HCT116 (cell line): ENCODE data around the gene HDHD2. TPM values are rescaled to one million over a fixed set of nuclear protein-coding genes. Genes with fewer than 3 reads are reported as not detected.

ENCODE experiments used
- ATAC-seq: fragments of 200-7000 bp; cut with Tn5 transposase; 2 replicates; pipeline ENCODE4 v1.9.1; 2020; ENCODE audit warnings: mild to moderate bottlenecking, moderate library complexity
- BruUV-seq: library from RNA; stranded (reverse); fragments of 400-500 nt; replicated peaks from 2 replicates; lab custom pipeline; 2021; lab: Mats Ljungman, UMichigan
- CTCF ChIA-PET: fragments of 300-600 bp; sonication (Branson Sonifier 250); formaldehyde crosslinking; loops from one replicate; lab custom pipeline; 2021; ENCODE audit warnings: antibody characterized with exemption; lab: Charles Lee
- POLR2A ChIA-PET: fragments of 300-600, 350-600 bp; sonication (Branson Sonifier 250); formaldehyde crosslinking; loops from one replicate; lab custom pipeline; 2021; ENCODE audit warnings: antibody characterized with exemption; lab: Charles Lee
- RAD21 ChIA-PET, 2 experiments: fragments of 300-600 bp; sonication (Branson Sonifier 250); formaldehyde crosslinking; loops; one replicate each; lab custom pipeline; 2023; ENCODE audit warnings: low total read pairs in 2 of 2; ENCODE audit not compliant: uncharacterized antibody in 2 of 2, unreplicated experiment in 2 of 2, low non-redundant PET in 1 of 2; lab: Charles Lee
- DNase-seq: peaks from one replicate; pipeline ENCODE4 v3.0.0-alpha.2; 2010; ENCODE audit warnings: low read depth, low spot score
- H2AFZ ChIP-seq: fragments of 200-600 bp; shearing (Covaris generic), sonication (generic); 2 replicates; pipeline ENCODE4 v1.6.1; 2017; ENCODE audit warnings: low read depth, mixed run types, mixed read lengths, antibody characterized with exemption, low read length; ENCODE audit not compliant: poor library complexity, severe bottlenecking
- H3K27ac ChIP-seq: 2 replicates; pipeline ENCODE4 v1.5.1; 2012; ENCODE audit warnings: low read depth, low read length
- H3K27me3 ChIP-seq: fragments of 200-600 bp; sonication (generic); 2 replicates; pipeline ENCODE4 v1.6.1; 2016; ENCODE audit warnings: mixed run types, low read length, mixed read lengths; ENCODE audit not compliant: insufficient read depth
- H3K36me3 ChIP-seq, 2 experiments: fragments of 200-500 bp in 1 of 2; fragments of 200-600 bp in 1 of 2; sonication (Bioruptor generic) in 1 of 2; sonication (generic) in 1 of 2; 2 replicates each; pipeline versions ENCODE4 v1.5.1 to v1.6.1; 2014 to 2016; ENCODE audit warnings: low read length in 2 of 2, inconsistent platforms in 1 of 2, mixed read lengths in 1 of 2, mixed run types in 1 of 2; ENCODE audit not compliant: insufficient read depth in 2 of 2, control insufficient read depth in 1 of 2
- H3K4me1 ChIP-seq, 2 experiments: fragments of 200-600 bp in 1 of 2; sonication (generic) in 1 of 2; 2 replicates each; pipeline versions ENCODE4 v1.5.1 to v1.6.1; 2012 to 2017; ENCODE audit warnings: low read length in 2 of 2, inconsistent platforms in 1 of 2, mild to moderate bottlenecking in 1 of 2, mixed read lengths in 1 of 2, mixed run types in 1 of 2, moderate library complexity in 1 of 2; ENCODE audit not compliant: insufficient read depth in 2 of 2, control insufficient read depth in 1 of 2
- H3K4me2 ChIP-seq: fragments of 200-600 bp; sonication (generic); 2 replicates; pipeline ENCODE4 v1.6.1; 2017; ENCODE audit warnings: mixed run types, low read length, mixed read lengths
- H3K4me3 ChIP-seq, 2 experiments: fragments of 200-600 bp in 1 of 2; sonication (generic) in 1 of 2; replicated peaks in 1 of 2; 2 replicates each; pipeline ENCODE4 v1.5.1; 2011 to 2016; ENCODE audit warnings: low read length in 2 of 2, control low read depth in 1 of 2, low read depth in 1 of 2, mild to moderate bottlenecking in 1 of 2, mixed read lengths in 1 of 2, mixed run types in 1 of 2
- H3K79me2 ChIP-seq: fragments of 200-600 bp; sonication (generic); 2 replicates; pipeline ENCODE4 v1.6.1; 2017; ENCODE audit warnings: mild to moderate bottlenecking, mixed run types, low read length, moderate library complexity, mixed read lengths; ENCODE audit not compliant: insufficient read depth
- H3K9ac ChIP-seq: fragments of 200-600 bp; sonication (generic); 2 replicates; pipeline ENCODE4 v1.6.1; 2016; ENCODE audit warnings: low read length, mixed read lengths
- H3K9me2 ChIP-seq: fragments of 200-600 bp; sonication (generic), shearing (Covaris generic); 2 replicates; pipeline ENCODE4 v1.6.1; 2017; ENCODE audit warnings: mixed run types, mild to moderate bottlenecking, moderate library complexity; ENCODE audit not compliant: insufficient read depth
- H3K9me3 ChIP-seq, 2 experiments: fragments of 200-500 bp in 1 of 2; fragments of 200-600 bp in 1 of 2; sonication (Bioruptor generic) in 1 of 2; sonication (generic) in 1 of 2; 2 replicates each; pipeline ENCODE4 v1.6.1; 2014 to 2017; ENCODE audit warnings: low read length in 2 of 2, mixed read lengths in 2 of 2, inconsistent platforms in 1 of 2, low read depth in 1 of 2, mild to moderate bottlenecking in 1 of 2, mixed run types in 1 of 2, moderate library complexity in 1 of 2; ENCODE audit not compliant: control insufficient read depth in 1 of 2, insufficient read depth in 1 of 2
- H4K20me1 ChIP-seq: fragments of 200-600 bp; sonication (generic), shearing (Covaris generic); 2 replicates; pipeline ENCODE4 v1.6.1; 2017; ENCODE audit warnings: mixed run types, mild to moderate bottlenecking, moderate library complexity; ENCODE audit not compliant: insufficient read depth
- CBX3 ChIP-seq: IDR thresholded peaks from 2 replicates; pipeline ENCODE4 v1.6.1; 2012; ENCODE audit warnings: low read depth
- CEBPB ChIP-seq: IDR thresholded peaks from 2 replicates; pipeline ENCODE4 v1.6.1; 2012; ENCODE audit warnings: low read depth
- CTCF ChIP-seq, 3 experiments: fragments of 200-600 bp in 1 of 3; sonication (generic) in 1 of 3; IDR thresholded peaks in 2 of 3; conservative IDR thresholded peaks in 1 of 3; 2 replicates each; pipeline ENCODE4 v1.5.1; 2012 to 2017; ENCODE audit warnings: low read depth in 2 of 3, low read length in 2 of 3, antibody characterized with exemption in 1 of 3, borderline replicate concordance in 1 of 3, control low read depth in 1 of 3, mild to moderate bottlenecking in 1 of 3, mixed read lengths in 1 of 3, mixed run types in 1 of 3, moderate library complexity in 1 of 3; ENCODE audit not compliant: insufficient read depth in 1 of 3
- ELF1 ChIP-seq: IDR thresholded peaks from 2 replicates; pipeline ENCODE4 v1.6.1; 2012; ENCODE audit warnings: low read depth, borderline replicate concordance
- JUND ChIP-seq: IDR thresholded peaks from 2 replicates; pipeline ENCODE4 v1.6.1; 2012
- MAX ChIP-seq: IDR thresholded peaks from 2 replicates; pipeline ENCODE4 v1.6.1; 2012
- POLR2A ChIP-seq: IDR thresholded peaks from 2 replicates; pipeline ENCODE4 v1.7.0; 2011; ENCODE audit warnings: borderline replicate concordance; ENCODE audit not compliant: insufficient read depth, insufficient read length; ENCODE audit errors: extremely low read depth
- POLR2AphosphoS5 ChIP-seq: IDR thresholded peaks from 2 replicates; pipeline ENCODE4 v1.6.1; 2011; ENCODE audit warnings: mild to moderate bottlenecking, low read depth, low read length, moderate library complexity
- REST ChIP-seq: IDR thresholded peaks from 2 replicates; pipeline ENCODE4 v1.6.1; 2012; ENCODE audit warnings: low read depth
- SP1 ChIP-seq: IDR thresholded peaks from 2 replicates; pipeline ENCODE4 v1.6.1; 2012; ENCODE audit warnings: low read depth
- SRF ChIP-seq: IDR thresholded peaks from 2 replicates; pipeline ENCODE4 v1.6.1; 2012; ENCODE audit warnings: low read depth
- TCF7L2 ChIP-seq: IDR thresholded peaks from 2 replicates; pipeline ENCODE4 v1.7.0; 2011; ENCODE audit warnings: borderline replicate concordance, inconsistent platforms; ENCODE audit not compliant: insufficient read depth, insufficient read length; ENCODE audit errors: extremely low read depth
- YY1 ChIP-seq: IDR thresholded peaks from 2 replicates; pipeline ENCODE4 v1.6.1; 2011; ENCODE audit warnings: low read length, low read depth, moderate library complexity, mild to moderate bottlenecking; ENCODE audit not compliant: insufficient replicate concordance; ENCODE audit errors: extremely low read depth
- ZFX ChIP-seq: fragments of 450-650 bp; IDR thresholded peaks from 2 replicates; pipeline ENCODE4 v1.6.1; 2017
- intact Hi-C: fragments of 100-400 bp; cut with micrococcal nuclease; formaldehyde crosslinking; loops from 2 replicates; pipeline ENCODE4 v1.10.0; 2022
- total RNA-seq: library from RNA; stranded (reverse); gene quantifications from one replicate; pipeline ENCODE4 v1.2.1, GENCODE V29; 2021; ENCODE audit not compliant: unreplicated experiment

HDHD2 gene
- total RNA-seq, 1 experiment from 2014 or later, result 29.1 TPM

- intact Hi-C loops, result no loop called here
- Histone ChIP-seq H2AFZ (no peak overlapping the region), H4K20me1 (no peaks in the 10 kb centered on the region), H3K9me3 (no peaks in the 10 kb centered on the region), H3K4me2 (no peak overlapping the region), H3K27ac (no peak overlapping the region), H3K4me1 (peaks cover 0 to 1% of the 10 kb centered on the region in 2 experiments; a peak in 2 of 4 replicates), H3K27me3 (no peaks in the 10 kb centered on the region), H3K36me3 (no peaks in the 10 kb centered on the region), H3K9ac (no peak overlapping the region), H3K4me3 (no peak overlapping the region), H3K9me2 (no peaks in the 10 kb centered on the region), H3K79me2 (peaks cover 76% of the 10 kb centered on the region)
- ChIA-PET POLR2A (no interaction called here), RAD21 (no interaction called here), CTCF (no interaction called here)
- no peak for TF ChIP-seq CBX3
- no peak for TF ChIP-seq SP1
- TF ChIP-seq ZFX, result no peak
- no peak for TF ChIP-seq TCF7L2
- no peak for TF ChIP-seq ELF1
- no peak for TF ChIP-seq CTCF (IDR thresholded peaks at IDR 0.05 in 2 of 3, conservative IDR thresholded peaks at IDR 0.05 in 1 of 3; ENCODE audit: borderline replicate concordance in 1 of 3, insufficient read depth in 1 of 3, low read depth in 2 of 3, low read length in 2 of 3)
- no peak for TF ChIP-seq POLR2A
- no peak for TF ChIP-seq REST
- TF ChIP-seq CEBPB, result no peak
- TF ChIP-seq SRF, result no peak
- TF ChIP-seq YY1, result no peak
- TF ChIP-seq POLR2AphosphoS5, result no peak
- no peak for TF ChIP-seq JUND
- TF ChIP-seq MAX, result no peak
- no peak for ATAC-seq
- no peak for DNase-seq
- BruUV-seq, result no TSS peak
Measured at GRCh38 chr18:47143899-47144485, 6.3 kb downstream of the HDHD2 start.
